ENCODE results near the gene IPO4.

GRCh38 chr14:24179294-24179960 is 9.2 kb downstream of the IPO4 start:
- TF ChIP-seq NR2C2 (CRISPR knock-in tag; IDR thresholded peaks at IDR 0.05; ENCODE audit: borderline replicate concordance) (no peak), FOXK2 (IDR thresholded peaks at IDR 0.05) (no peak), ZNF564 (CRISPR knock-in tag; IDR thresholded peaks at IDR 0.05) (no peak), ZNF598 (CRISPR knock-in tag; IDR thresholded peaks at IDR 0.05; ENCODE audit: borderline replicate concordance) (no peak), ZNF263 (CRISPR knock-in tag; IDR thresholded peaks at IDR 0.05) (no peak), EP300 (IDR thresholded peaks at IDR 0.05; ENCODE audit: low read depth in 2 of 2, low read length in 2 of 2) (no peak), EP300 (CRISPR knock-in tag; IDR thresholded peaks at IDR 0.05; ENCODE audit: borderline replicate concordance) (no peak), CTCF (CRISPR knock-in tag; IDR thresholded peaks at IDR 0.05) (no peak), PHB2 (IDR thresholded peaks at IDR 0.05; ENCODE audit: partially characterized antibody) (no peak), ELF4 (CRISPR knock-in tag; IDR thresholded peaks at IDR 0.05; ENCODE audit: borderline replicate concordance) (no peak), THAP11 (CRISPR knock-in tag; IDR thresholded peaks at IDR 0.05) (no peak), ZFP1 (CRISPR knock-in tag; IDR thresholded peaks at IDR 0.05) (no peak), SRSF1 (optimal IDR thresholded peaks at IDR 0.05; ENCODE audit: low read depth, low read length) (no peak), PBX3 (CRISPR knock-in tag; IDR thresholded peaks at IDR 0.05; ENCODE audit: borderline replicate concordance) (no peak)

All from HepG2 (cell line).